Astrocyte (in vitro differentiated cells and primary cell): ENCODE measurements around the gene DGKH.

Source experiments
- EZH2 ChIP-seq: IDR thresholded peaks from 2 replicates; pipeline ENCODE4 v1.6.1; 2012; ENCODE audit warnings: mild to moderate bottlenecking, low read length, inconsistent platforms; ENCODE audit not compliant: insufficient read depth
- TF ChIP-seq, protein P1 (sequence below): IDR thresholded peaks from 2 replicates; pipeline ENCODE4 v1.5.1; 2011; ENCODE audit warnings: low read depth, mild to moderate bottlenecking, inconsistent platforms, low read length, moderate library complexity; ENCODE audit not compliant: insufficient read depth

DNA sequence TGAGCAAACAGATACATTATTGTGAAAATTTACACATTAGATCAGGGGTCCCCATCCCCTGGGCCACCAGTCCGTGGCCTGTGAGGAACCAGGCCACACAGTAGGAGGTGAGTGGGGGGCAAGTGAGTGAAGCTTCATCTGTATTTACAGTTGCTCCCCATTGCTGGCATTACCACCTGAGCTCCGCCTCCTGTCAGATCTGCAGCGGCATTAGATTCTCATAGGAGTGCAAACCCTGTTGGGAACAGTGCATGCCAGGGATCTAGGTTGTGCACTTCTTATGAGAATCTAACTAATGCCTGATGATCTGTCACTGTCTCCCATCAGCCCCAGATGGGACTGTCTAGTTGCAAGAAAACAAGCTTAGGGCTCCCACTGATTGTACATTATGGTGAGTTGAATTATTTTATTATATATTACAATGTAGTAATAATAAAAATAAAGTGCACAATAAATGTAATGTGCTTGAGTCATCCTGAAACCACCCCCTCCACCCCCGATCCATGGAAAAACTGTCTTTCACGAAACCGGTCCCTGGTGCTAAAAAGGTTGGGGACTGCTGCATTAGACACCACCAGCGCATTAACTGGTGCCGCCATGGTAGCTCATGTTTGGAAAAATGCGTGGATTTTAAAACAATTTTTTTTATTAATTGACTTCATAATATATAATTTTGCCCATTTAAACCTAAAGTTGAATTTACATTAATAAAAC, 51.7 kb downstream of the DGKH start:
- TF ChIP-seq, protein P1, sequence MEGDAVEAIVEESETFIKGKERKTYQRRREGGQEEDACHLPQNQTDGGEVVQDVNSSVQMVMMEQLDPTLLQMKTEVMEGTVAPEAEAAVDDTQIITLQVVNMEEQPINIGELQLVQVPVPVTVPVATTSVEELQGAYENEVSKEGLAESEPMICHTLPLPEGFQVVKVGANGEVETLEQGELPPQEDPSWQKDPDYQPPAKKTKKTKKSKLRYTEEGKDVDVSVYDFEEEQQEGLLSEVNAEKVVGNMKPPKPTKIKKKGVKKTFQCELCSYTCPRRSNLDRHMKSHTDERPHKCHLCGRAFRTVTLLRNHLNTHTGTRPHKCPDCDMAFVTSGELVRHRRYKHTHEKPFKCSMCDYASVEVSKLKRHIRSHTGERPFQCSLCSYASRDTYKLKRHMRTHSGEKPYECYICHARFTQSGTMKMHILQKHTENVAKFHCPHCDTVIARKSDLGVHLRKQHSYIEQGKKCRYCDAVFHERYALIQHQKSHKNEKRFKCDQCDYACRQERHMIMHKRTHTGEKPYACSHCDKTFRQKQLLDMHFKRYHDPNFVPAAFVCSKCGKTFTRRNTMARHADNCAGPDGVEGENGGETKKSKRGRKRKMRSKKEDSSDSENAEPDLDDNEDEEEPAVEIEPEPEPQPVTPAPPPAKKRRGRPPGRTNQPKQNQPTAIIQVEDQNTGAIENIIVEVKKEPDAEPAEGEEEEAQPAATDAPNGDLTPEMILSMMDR, result no peak
- no peak for TF ChIP-seq EZH2
